Measurements from ENCODE around the gene TBC1D4.

DNA sequence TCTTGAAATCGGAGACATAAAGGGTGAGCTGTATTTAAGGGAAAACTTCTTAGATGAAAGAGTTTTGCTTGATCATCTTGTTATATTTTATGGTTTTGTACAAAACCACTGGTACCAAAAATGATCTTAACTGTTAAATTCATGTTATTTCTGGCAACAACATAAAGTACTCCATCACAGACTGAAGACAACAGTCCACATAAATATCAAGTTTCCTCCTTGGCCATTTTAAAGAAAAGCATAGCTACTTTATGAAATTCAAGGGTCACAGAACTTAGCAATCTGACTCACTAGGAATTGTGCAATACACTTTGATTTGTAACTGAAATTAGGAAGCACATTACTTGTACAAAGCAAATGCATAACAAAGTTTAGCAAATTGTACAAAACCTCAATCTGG lies 66.3 kb downstream of the TBC1D4 start:
- TF ChIP-seq TCF7L2 (IDR thresholded peaks at IDR 0.05; ENCODE audit: low read depth, low read length), result no peak
- TF ChIP-seq, protein P1, sequence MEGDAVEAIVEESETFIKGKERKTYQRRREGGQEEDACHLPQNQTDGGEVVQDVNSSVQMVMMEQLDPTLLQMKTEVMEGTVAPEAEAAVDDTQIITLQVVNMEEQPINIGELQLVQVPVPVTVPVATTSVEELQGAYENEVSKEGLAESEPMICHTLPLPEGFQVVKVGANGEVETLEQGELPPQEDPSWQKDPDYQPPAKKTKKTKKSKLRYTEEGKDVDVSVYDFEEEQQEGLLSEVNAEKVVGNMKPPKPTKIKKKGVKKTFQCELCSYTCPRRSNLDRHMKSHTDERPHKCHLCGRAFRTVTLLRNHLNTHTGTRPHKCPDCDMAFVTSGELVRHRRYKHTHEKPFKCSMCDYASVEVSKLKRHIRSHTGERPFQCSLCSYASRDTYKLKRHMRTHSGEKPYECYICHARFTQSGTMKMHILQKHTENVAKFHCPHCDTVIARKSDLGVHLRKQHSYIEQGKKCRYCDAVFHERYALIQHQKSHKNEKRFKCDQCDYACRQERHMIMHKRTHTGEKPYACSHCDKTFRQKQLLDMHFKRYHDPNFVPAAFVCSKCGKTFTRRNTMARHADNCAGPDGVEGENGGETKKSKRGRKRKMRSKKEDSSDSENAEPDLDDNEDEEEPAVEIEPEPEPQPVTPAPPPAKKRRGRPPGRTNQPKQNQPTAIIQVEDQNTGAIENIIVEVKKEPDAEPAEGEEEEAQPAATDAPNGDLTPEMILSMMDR (IDR thresholded peaks at IDR 0.05), result no peak
- TF ChIP-seq, protein P2, sequence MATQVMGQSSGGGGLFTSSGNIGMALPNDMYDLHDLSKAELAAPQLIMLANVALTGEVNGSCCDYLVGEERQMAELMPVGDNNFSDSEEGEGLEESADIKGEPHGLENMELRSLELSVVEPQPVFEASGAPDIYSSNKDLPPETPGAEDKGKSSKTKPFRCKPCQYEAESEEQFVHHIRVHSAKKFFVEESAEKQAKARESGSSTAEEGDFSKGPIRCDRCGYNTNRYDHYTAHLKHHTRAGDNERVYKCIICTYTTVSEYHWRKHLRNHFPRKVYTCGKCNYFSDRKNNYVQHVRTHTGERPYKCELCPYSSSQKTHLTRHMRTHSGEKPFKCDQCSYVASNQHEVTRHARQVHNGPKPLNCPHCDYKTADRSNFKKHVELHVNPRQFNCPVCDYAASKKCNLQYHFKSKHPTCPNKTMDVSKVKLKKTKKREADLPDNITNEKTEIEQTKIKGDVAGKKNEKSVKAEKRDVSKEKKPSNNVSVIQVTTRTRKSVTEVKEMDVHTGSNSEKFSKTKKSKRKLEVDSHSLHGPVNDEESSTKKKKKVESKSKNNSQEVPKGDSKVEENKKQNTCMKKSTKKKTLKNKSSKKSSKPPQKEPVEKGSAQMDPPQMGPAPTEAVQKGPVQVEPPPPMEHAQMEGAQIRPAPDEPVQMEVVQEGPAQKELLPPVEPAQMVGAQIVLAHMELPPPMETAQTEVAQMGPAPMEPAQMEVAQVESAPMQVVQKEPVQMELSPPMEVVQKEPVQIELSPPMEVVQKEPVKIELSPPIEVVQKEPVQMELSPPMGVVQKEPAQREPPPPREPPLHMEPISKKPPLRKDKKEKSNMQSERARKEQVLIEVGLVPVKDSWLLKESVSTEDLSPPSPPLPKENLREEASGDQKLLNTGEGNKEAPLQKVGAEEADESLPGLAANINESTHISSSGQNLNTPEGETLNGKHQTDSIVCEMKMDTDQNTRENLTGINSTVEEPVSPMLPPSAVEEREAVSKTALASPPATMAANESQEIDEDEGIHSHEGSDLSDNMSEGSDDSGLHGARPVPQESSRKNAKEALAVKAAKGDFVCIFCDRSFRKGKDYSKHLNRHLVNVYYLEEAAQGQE (IDR thresholded peaks at IDR 0.05; ENCODE audit: insufficient read depth in 1 of 2, low read depth in 2 of 2, low read length in 1 of 2), result no peak

Data from Panc1 (cell line).